GM18507 (cell line): ENCODE measurements around the gene CDKN2B-AS1.

Source experiments
- DNase-seq: peaks from one replicate; pipeline ENCODE4 v3.0.0; 2011; ENCODE audit warnings: low read depth; ENCODE audit not compliant: insufficient read length; ENCODE audit errors: extremely low spot score
- FAIRE-seq: peaks from 2 replicates; lab custom pipeline; 2011; peaks lifted over from hg19 to GRCh38; lab: Jason Lieb, UNC

The CDKN2B-AS1 gene

GRCh38 chr9:22065431-22066200 is 71.0 kb downstream of the CDKN2B-AS1 start:
- DNase-seq (no peak), FAIRE-seq (no peak)

DNA sequence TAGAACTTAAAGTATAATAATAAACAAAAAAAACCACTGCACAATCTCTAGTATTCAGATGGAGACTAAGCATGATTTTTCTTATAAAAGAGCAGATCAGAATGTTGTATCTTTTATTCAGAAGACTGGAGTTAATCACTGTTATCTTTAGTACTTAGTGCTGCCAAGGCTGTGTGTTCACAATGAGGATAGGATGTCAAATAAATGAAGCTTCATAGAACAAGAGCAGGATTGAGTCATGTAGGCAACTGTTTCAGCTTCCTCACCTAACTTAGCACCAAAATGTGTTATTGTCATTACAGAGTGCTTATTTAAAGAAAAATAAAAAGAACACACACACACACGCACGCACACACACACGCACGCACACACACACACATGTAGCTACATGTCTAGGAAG is 72.6 kb downstream of the CDKN2B-AS1 start:
- DNase-seq: no peak
- FAIRE-seq: no peak

DNA sequence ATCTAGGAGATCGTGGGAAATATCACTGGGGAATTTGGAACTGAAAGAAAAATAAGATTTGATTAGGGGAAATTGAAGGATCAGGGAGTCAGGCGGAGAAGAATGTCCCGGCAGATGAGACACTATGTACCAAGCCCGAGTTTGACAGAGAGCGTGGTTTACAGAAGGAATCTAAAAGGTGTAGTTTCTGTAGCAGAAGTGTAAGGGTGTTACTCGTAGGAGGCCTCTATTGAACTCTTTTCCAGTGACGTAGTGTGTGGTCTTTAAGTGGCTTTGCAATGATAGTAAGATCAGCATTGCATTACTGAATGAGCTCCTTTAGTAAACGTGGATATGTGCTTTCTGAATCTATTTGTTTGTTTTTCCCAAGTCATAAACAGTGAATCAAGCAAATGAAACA is 73.8 kb downstream of the CDKN2B-AS1 start:
- no peak for FAIRE-seq

DNA sequence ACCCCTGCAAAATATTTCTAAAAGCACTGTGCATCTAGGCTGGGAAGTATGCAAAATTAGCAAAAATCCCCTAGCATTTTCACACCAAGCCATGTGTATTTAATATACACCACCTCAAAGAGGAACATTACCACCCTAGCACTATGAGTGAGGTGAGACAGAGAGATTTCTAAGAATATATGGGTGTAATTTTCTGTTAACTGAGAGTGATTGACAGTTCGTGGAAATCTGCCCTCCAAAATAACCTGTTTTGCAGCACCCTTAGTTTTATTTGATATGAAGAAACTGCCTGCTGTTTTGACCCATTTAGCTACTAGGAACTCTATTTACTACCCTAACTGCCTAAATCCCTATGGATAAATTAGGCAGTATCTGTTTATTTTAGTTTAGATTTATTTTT is 78.8 kb downstream of the CDKN2B-AS1 start:
- FAIRE-seq (no peak), DNase-seq (no peak)

More for the DNA sequence above, 73.8 kb downstream of the CDKN2B-AS1 start:
- no peak for DNase-seq

GRCh38 chr9:22078081-22078480 is 83.5 kb downstream of the CDKN2B-AS1 start:
- FAIRE-seq: no peak

DNA sequence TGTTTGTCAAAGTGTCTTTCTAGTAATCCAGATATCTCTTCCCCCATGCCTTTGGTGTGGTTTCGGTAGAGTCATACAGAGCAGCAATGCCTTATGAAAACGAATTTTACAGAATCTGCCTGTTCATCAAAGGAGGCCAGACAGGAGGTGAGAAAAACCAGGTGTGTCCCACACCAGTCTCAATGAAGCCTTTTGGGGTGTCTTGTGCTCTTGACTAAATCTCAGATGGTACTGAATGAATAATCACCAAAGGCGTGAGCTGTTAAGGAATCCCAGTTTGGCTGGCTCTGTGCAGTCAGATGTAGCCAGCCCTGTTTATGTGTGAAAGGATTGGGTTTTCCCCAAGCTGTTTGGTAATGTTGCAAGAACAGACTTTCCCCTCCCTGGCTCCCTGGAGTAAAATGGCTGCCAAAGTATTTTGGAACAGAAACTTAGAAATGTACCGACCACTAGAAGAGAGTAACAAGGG is 85.3 kb downstream of the CDKN2B-AS1 start:
- DNase-seq: peak; percentile 3
- FAIRE-seq: peak; percentile 47

More at GRCh38 chr9:22078081-22078480, 83.5 kb downstream of the CDKN2B-AS1 start:
- no peak for DNase-seq

- DNase-seq (no peak), FAIRE-seq (no peak)
Observed at GRCh38 chr9:22084336-22085035, 89.9 kb downstream of the CDKN2B-AS1 start.

DNA sequence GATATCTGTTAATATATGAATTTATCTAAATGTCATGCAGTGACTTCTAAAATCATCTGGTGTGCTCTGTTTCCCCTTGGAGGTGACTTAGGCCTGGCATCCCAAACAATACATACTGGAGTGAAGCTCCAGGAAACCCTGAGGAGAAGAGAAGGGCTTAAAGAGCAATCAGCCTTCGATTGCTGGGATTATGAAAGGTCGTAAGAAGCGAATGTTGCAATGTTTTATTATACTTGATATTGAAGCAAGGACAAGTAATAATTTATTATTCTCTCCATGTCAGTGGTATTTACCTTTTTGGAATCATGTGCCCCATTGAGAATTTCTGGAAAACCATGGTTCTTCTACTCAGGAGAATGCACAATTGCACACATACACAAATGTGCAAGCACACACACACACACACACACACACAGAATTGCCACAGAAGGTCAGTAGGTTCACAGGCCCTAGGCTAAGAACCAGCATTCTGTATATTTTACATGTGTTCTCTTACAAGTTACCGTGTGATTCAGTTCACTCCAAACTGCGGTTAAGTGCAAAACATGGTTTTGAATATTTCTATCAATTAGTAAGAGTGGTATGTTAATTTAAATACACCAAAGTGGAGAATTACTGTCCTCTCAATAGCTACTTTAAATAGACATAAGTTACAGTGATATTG is 93.6 kb downstream of the CDKN2B-AS1 start:
- DNase-seq (no peak), FAIRE-seq (no peak)

GRCh38 chr9:22088717-22089061 is 94.1 kb downstream of the CDKN2B-AS1 start:
- FAIRE-seq (no peak), DNase-seq (no peak)

DNA sequence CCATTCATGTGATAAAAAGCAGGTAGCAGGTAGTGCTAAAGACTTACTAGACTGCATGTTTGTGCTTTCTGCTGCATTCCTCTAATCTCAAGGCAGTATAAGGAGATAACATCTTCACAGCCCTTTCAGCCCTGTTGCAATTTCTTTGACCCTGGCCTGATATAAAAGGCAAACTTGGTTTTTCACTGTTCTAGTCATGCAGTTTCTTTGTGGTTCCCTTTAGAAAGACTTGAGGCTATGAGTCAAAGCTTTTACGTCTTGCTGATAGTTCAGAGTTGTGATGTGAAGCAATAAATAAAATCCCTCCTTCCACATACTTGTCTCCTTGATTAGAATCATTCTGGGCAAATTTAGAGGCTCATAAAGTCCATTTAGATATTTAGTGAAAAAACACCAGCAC is 103.1 kb downstream of the CDKN2B-AS1 start:
- FAIRE-seq: no peak

GRCh38 chr9:22098643-22099332 is 104.2 kb downstream of the CDKN2B-AS1 start:
- DNase-seq (no peak), FAIRE-seq (no peak)

More for the DNA sequence above, 103.1 kb downstream of the CDKN2B-AS1 start:
- no peak for DNase-seq

DNA sequence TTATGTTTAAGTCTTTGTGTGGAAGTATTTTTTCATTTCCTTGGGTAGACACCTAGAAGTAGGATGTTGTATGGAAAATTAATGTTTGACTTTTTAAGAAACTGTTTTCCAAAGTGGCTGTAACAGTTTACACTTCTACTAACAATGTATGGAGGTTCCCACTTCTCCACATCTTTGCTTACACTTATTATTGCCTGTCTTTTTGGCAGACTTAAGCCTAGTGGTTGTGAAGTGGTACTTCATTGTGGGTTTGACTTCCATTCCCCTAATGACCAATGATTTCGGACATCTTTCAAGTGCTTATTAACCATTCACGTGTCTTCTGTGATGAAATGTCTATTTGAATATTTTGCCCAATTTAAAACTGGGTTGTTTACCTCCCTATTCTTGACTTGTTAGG is 106.0 kb downstream of the CDKN2B-AS1 start:
- DNase-seq (no peak), FAIRE-seq (no peak)

DNA sequence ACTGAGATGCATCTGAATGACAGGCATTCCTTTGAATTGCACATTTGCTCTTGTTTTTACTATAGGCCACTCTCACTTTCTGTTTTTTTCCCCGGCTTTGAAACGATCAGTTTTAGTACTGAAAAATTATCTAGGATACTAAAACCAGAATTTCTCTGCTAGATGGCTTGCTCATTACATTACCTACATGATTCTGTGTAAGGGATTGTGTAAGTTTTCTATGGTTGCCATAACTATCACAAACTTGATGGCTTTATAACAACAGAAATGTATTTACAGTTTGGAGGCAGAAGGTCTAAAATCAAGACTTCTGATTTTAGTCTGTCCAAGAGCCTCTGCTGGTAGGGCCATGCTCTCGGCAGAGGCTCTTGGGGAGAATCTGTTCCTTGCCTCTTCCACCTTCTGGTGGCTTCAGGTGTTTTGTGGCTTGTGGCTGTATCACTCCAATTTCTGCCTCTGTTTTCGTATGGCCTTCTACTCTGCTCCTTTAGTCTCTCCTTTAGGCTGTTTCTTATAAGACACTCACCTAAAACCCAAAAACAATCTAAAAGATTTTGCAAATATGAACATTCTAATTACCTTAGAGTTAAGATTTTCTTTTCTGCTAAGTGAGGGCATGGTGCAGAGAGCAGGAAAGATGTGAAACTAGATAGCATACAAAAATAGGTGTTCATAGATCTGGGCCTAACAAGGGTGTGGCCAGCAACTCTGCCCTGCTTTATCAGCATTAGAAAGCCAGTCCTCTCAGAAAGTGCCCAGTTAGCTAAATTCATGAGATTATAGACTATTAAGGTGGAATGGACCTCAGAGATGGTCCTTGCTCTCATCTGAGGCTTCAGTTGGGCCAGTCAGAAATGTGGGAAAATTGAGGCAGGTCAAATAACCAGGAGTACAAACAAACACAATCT is 107.8 kb downstream of the CDKN2B-AS1 start:
- FAIRE-seq (no peak), DNase-seq (no peak)

DNA sequence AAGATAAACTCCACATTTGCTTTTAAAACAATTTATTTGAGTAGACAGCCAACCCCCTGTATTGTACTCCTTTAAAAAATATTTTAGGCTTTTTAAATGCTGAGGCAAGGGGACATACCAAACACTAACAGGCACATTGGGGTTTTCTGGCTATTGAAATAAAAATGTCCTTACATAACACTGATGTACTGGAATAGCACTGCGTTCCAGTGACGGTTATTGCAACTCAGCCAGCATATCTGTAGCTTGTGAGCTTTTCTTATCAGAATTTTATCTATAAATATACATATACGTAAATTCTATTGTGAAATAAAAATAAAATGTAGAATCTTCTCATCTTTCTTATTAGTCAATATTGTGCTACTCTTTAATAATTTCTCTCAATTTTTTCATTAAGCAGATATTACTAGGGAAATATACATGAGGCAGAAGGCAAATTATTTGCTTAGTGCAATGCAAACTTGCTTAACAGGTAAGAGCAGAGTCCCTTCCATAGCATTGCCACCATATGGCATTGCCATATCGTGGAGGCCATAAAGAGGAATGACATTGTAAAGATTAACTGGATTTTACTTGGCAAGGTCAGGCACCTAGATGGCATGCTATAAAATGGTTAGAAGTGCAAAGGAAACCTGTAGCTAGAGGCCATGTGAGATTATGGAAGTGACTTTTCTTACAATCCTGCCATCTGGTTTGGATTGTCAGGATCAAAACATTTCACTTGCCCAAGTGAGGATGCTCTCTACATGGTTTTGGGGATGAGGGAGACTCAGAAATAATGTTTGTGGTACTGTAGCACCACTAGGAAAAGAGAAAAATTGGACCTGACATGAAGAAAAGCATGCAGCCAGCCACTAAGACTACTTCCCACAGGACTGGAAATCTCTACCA is 109.3 kb downstream of the CDKN2B-AS1 start:
- FAIRE-seq: no peak

GRCh38 chr9:22105005-22105722 is 110.6 kb downstream of the CDKN2B-AS1 start:
- DNase-seq (peak; percentile 8), FAIRE-seq (peak; percentile 71)

More for the DNA sequence above, 109.3 kb downstream of the CDKN2B-AS1 start:
- no peak for DNase-seq

GRCh38 chr9:22107202-22108045 is 112.8 kb downstream of the CDKN2B-AS1 start:
- no peak for FAIRE-seq
- DNase-seq: no peak
